Measurements from ENCODE around the gene NKAIN2. TPM values are rescaled to one million over a fixed set of nuclear protein-coding genes. Genes with fewer than 3 reads are reported as not detected.
A peak's percentile ranks its signal among the peaks of the same experiment; 100 is the strongest.
"Not testable (repeated sequence)": the region's sequence is repeated elsewhere in the genome, so short reads cannot be mapped to it uniquely, and the experiment has no call there.

The NKAIN2 gene
- total and polyA plus RNA-seq, 5 donors from 2014 or later: not detected

GRCh38 chr6:124324237-124324636, 520.6 kb downstream of the NKAIN2 start:
- H3K36me3 ChIP-seq (ENCODE audit: control insufficient read depth, insufficient read depth, low read length): no peaks in the 10 kb centered on the region
- DNase-seq (no peak), ATAC-seq (ENCODE audit: low read depth in 2 of 2) (no peak)
- H3K36me3 Mint-ChIP-seq: no peaks in the 10 kb centered on the region
- H3K4me3 ChIP-seq (ENCODE audit: low read depth, low read length): no peak overlapping the region
- H3K27ac Mint-ChIP-seq: no peak overlapping the region
- H3K4me1 Mint-ChIP-seq: no peaks in the 10 kb centered on the region
- no peaks in the 10 kb centered on the region for H3K27me3 Mint-ChIP-seq
- H3K4me3 Mint-ChIP-seq: no peak overlapping the region
- H3K9me3 ChIP-seq (ENCODE audit: control insufficient read depth in 2 of 2, low read length in 2 of 2): no peaks in the 10 kb centered on the region
- no peaks in the 10 kb centered on the region for H3K4me1 ChIP-seq (ENCODE audit: control insufficient read depth, insufficient read depth, low read length, poor library complexity, severe bottlenecking)
- H3K27ac ChIP-seq (ENCODE audit: insufficient read depth, low read length, poor library complexity, severe bottlenecking): no peak overlapping the region
- no peaks in the 10 kb centered on the region for H3K27me3 ChIP-seq (ENCODE audit: control insufficient read depth, insufficient read depth, low read length)
- H3K9me3 Mint-ChIP-seq: peaks cover 0 to 8% (median 0%) of the 10 kb centered on the region in 7 donors

- no peaks in the 10 kb centered on the region for H3K9me3 ChIP-seq (ENCODE audit: control insufficient read depth in 2 of 2, low read length in 2 of 2)
- DNase-seq: no peak
- no peak overlapping the region for H3K27ac ChIP-seq (ENCODE audit: insufficient read depth, low read length, poor library complexity, severe bottlenecking)
- H3K4me3 ChIP-seq (ENCODE audit: low read depth, low read length): no peak overlapping the region
- Mint-ChIP-seq H3K4me1 (no peaks in the 10 kb centered on the region), H3K27ac (no peak overlapping the region), H3K27me3 (no peaks in the 10 kb centered on the region), H3K9me3 (peaks cover 0 to 8% (median 4%) of the 10 kb centered on the region in 7 donors), H3K4me3 (no peak overlapping the region), H3K36me3 (no peaks in the 10 kb centered on the region)
- H3K4me1 ChIP-seq (ENCODE audit: control insufficient read depth, insufficient read depth, low read length, poor library complexity, severe bottlenecking): no peaks in the 10 kb centered on the region
- H3K36me3 ChIP-seq (ENCODE audit: control insufficient read depth, insufficient read depth, low read length): no peaks in the 10 kb centered on the region
- no peaks in the 10 kb centered on the region for H3K27me3 ChIP-seq (ENCODE audit: control insufficient read depth, insufficient read depth, low read length)
- no peak for ATAC-seq (ENCODE audit: low read depth in 2 of 2)
Measured at GRCh38 chr6:124330197-124330596, 526.5 kb downstream of the NKAIN2 start.

- no peaks in the 10 kb centered on the region for H3K36me3 Mint-ChIP-seq
- no peak for DNase-seq
Measured at GRCh38 chr6:124334359-124334758, 530.7 kb downstream of the NKAIN2 start.

GRCh38 chr6:124339610-124340334, 536.1 kb downstream of the NKAIN2 start:
- no peaks in the 10 kb centered on the region for H3K4me1 Mint-ChIP-seq
- peaks cover 0 to 4% (median 0%) of the 10 kb centered on the region in 7 donors for H3K9me3 Mint-ChIP-seq
- no peaks in the 10 kb centered on the region for H3K9me3 ChIP-seq (ENCODE audit: control insufficient read depth in 2 of 2, low read length in 2 of 2)
- no peak overlapping the region for H3K4me3 ChIP-seq (ENCODE audit: low read depth, low read length)
- H3K36me3 Mint-ChIP-seq: no peaks in the 10 kb centered on the region
- H3K27me3 Mint-ChIP-seq: no peaks in the 10 kb centered on the region
- H3K36me3 ChIP-seq (ENCODE audit: control insufficient read depth, insufficient read depth, low read length): no peaks in the 10 kb centered on the region
- no peaks in the 10 kb centered on the region for H3K27me3 ChIP-seq (ENCODE audit: control insufficient read depth, insufficient read depth, low read length)
- DNase-seq (no peak), ATAC-seq (ENCODE audit: low read depth in 2 of 2) (no peak)
- no peak overlapping the region for H3K27ac Mint-ChIP-seq
- H3K4me1 ChIP-seq (ENCODE audit: control insufficient read depth, insufficient read depth, low read length, poor library complexity, severe bottlenecking): no peaks in the 10 kb centered on the region
- H3K4me3 Mint-ChIP-seq: no peak overlapping the region
- H3K27ac ChIP-seq (ENCODE audit: insufficient read depth, low read length, poor library complexity, severe bottlenecking): no peak overlapping the region

More at GRCh38 chr6:124334359-124334758, 530.7 kb downstream of the NKAIN2 start:
- Mint-ChIP-seq H3K9me3 (peaks cover 0 to 6% (median 0%) of the 10 kb centered on the region in 7 donors), H3K4me3 (no peak overlapping the region), H3K4me1 (no peaks in the 10 kb centered on the region), H3K27ac (no peak overlapping the region), H3K27me3 (no peaks in the 10 kb centered on the region)
- Histone ChIP-seq H3K27me3 (ENCODE audit: control insufficient read depth, insufficient read depth, low read length) (no peaks in the 10 kb centered on the region), H3K9me3 (ENCODE audit: control insufficient read depth in 2 of 2, low read length in 2 of 2) (no peaks in the 10 kb centered on the region), H3K4me1 (ENCODE audit: control insufficient read depth, insufficient read depth, low read length, poor library complexity, severe bottlenecking) (no peaks in the 10 kb centered on the region), H3K4me3 (ENCODE audit: low read depth, low read length) (no peak overlapping the region), H3K36me3 (ENCODE audit: control insufficient read depth, insufficient read depth, low read length) (no peaks in the 10 kb centered on the region), H3K27ac (ENCODE audit: insufficient read depth, low read length, poor library complexity, severe bottlenecking) (no peak overlapping the region)
- ATAC-seq (ENCODE audit: low read depth in 2 of 2): no peak

GRCh38 chr6:124348339-124348738, 544.7 kb downstream of the NKAIN2 start:
- H3K27ac Mint-ChIP-seq, H3K36me3 Mint-ChIP-seq: not testable (repeated sequence)

GRCh38 chr6:124355146-124355545, 551.5 kb downstream of the NKAIN2 start:
- no peaks in the 10 kb centered on the region for H3K4me1 Mint-ChIP-seq
- H3K4me3 Mint-ChIP-seq: no peak overlapping the region
- ATAC-seq (ENCODE audit: low read depth in 2 of 2): no peak

More at GRCh38 chr6:124348339-124348738, 544.7 kb downstream of the NKAIN2 start:
- not testable (repeated sequence) for H3K4me1 Mint-ChIP-seq; DNase-seq; H3K27ac ChIP-seq (ENCODE audit: insufficient read depth, low read length, poor library complexity, severe bottlenecking); H3K9me3 ChIP-seq (ENCODE audit: control insufficient read depth in 2 of 2, low read length in 2 of 2); H3K27me3 Mint-ChIP-seq; H3K4me3 ChIP-seq (ENCODE audit: low read depth, low read length); H3K4me3 Mint-ChIP-seq; ATAC-seq (ENCODE audit: low read depth in 2 of 2); H3K4me1 ChIP-seq (ENCODE audit: control insufficient read depth, insufficient read depth, low read length, poor library complexity, severe bottlenecking); H3K36me3 ChIP-seq (ENCODE audit: control insufficient read depth, insufficient read depth, low read length); H3K27me3 ChIP-seq (ENCODE audit: control insufficient read depth, insufficient read depth, low read length)
- H3K9me3 Mint-ChIP-seq: peaks cover 0 to 12% (median 6%) of the 10 kb centered on the region in 7 donors

GRCh38 chr6:124356276-124356810, 552.7 kb downstream of the NKAIN2 start:
- H3K4me1 Mint-ChIP-seq: no peaks in the 10 kb centered on the region
- Histone ChIP-seq H3K4me1 (ENCODE audit: control insufficient read depth, insufficient read depth, low read length, poor library complexity, severe bottlenecking) (no peaks in the 10 kb centered on the region), H3K4me3 (ENCODE audit: low read depth, low read length) (no peak overlapping the region), H3K36me3 (ENCODE audit: control insufficient read depth, insufficient read depth, low read length) (no peaks in the 10 kb centered on the region), H3K27me3 (ENCODE audit: control insufficient read depth, insufficient read depth, low read length) (no peaks in the 10 kb centered on the region), H3K27ac (ENCODE audit: insufficient read depth, low read length, poor library complexity, severe bottlenecking) (no peak overlapping the region), H3K9me3 (ENCODE audit: control insufficient read depth in 2 of 2, low read length in 2 of 2) (peaks cover 0 to 8% of the 10 kb centered on the region in 2 experiments)
- no peak overlapping the region for H3K4me3 Mint-ChIP-seq
- ATAC-seq (ENCODE audit: low read depth in 2 of 2) (no peak), DNase-seq (no peak)
- no peaks in the 10 kb centered on the region for H3K27me3 Mint-ChIP-seq
- H3K9me3 Mint-ChIP-seq: peaks cover 0 to 14% (median 5%) of the 10 kb centered on the region in 7 donors
- no peaks in the 10 kb centered on the region for H3K36me3 Mint-ChIP-seq
- no peak overlapping the region for H3K27ac Mint-ChIP-seq

More at GRCh38 chr6:124355146-124355545, 551.5 kb downstream of the NKAIN2 start:
- no peaks in the 10 kb centered on the region for H3K27me3 Mint-ChIP-seq
- Histone ChIP-seq H3K27me3 (ENCODE audit: control insufficient read depth, insufficient read depth, low read length) (no peaks in the 10 kb centered on the region), H3K27ac (ENCODE audit: insufficient read depth, low read length, poor library complexity, severe bottlenecking) (no peak overlapping the region), H3K9me3 (ENCODE audit: control insufficient read depth in 2 of 2, low read length in 2 of 2) (peaks cover 0 to 8% of the 10 kb centered on the region in 2 experiments), H3K4me3 (ENCODE audit: low read depth, low read length) (no peak overlapping the region), H3K36me3 (ENCODE audit: control insufficient read depth, insufficient read depth, low read length) (no peaks in the 10 kb centered on the region), H3K4me1 (ENCODE audit: control insufficient read depth, insufficient read depth, low read length, poor library complexity, severe bottlenecking) (no peaks in the 10 kb centered on the region)
- no peaks in the 10 kb centered on the region for H3K36me3 Mint-ChIP-seq
- H3K27ac Mint-ChIP-seq: peak overlapping the region in 1 of 3 donors; percentile 85
- H3K9me3 Mint-ChIP-seq: peaks cover 0 to 14% (median 4%) of the 10 kb centered on the region in 7 donors
- no peak for DNase-seq

- no peaks in the 10 kb centered on the region for H3K27me3 Mint-ChIP-seq
- no peak overlapping the region for H3K4me3 ChIP-seq (ENCODE audit: low read depth, low read length)
- no peak overlapping the region for H3K27ac Mint-ChIP-seq
Measured at GRCh38 chr6:124356811-124357210, 553.1 kb downstream of the NKAIN2 start.

More at GRCh38 chr6:124356811-124357210, 553.1 kb downstream of the NKAIN2 start:
- no peaks in the 10 kb centered on the region for H3K36me3 Mint-ChIP-seq
- H3K9me3 ChIP-seq (ENCODE audit: control insufficient read depth in 2 of 2, low read length in 2 of 2): peaks cover 0 to 8% of the 10 kb centered on the region in 2 experiments
- no peaks in the 10 kb centered on the region for H3K36me3 ChIP-seq (ENCODE audit: control insufficient read depth, insufficient read depth, low read length)
- ATAC-seq (ENCODE audit: low read depth in 2 of 2) (no peak), DNase-seq (no peak)
- H3K4me1 ChIP-seq (ENCODE audit: control insufficient read depth, insufficient read depth, low read length, poor library complexity, severe bottlenecking): no peaks in the 10 kb centered on the region
- H3K9me3 Mint-ChIP-seq: peaks cover 0 to 14% (median 5%) of the 10 kb centered on the region in 7 donors
- no peaks in the 10 kb centered on the region for H3K27me3 ChIP-seq (ENCODE audit: control insufficient read depth, insufficient read depth, low read length)
- H3K4me1 Mint-ChIP-seq: no peaks in the 10 kb centered on the region
- no peak overlapping the region for H3K27ac ChIP-seq (ENCODE audit: insufficient read depth, low read length, poor library complexity, severe bottlenecking)
- no peak overlapping the region for H3K4me3 Mint-ChIP-seq

Measured in CD4-positive, CD25-positive, alpha-beta regulatory T cell (primary cell).